HG03196 (cell line): ENCODE results near the gene DEFB123.
"Not testable (repeated sequence)": the region's sequence is repeated elsewhere in the genome, so short reads cannot be mapped to it uniquely, and the experiment has no call there.

Experiments used
- ATAC-seq: cut with Tn5 transposase; IDR thresholded peaks from one replicate; pipeline ENCODE4 v1.9.1; 2021; ENCODE audit not compliant: unreplicated experiment

DEFB123 gene, protein sequence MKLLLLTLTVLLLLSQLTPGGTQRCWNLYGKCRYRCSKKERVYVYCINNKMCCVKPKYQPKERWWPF

DNA sequence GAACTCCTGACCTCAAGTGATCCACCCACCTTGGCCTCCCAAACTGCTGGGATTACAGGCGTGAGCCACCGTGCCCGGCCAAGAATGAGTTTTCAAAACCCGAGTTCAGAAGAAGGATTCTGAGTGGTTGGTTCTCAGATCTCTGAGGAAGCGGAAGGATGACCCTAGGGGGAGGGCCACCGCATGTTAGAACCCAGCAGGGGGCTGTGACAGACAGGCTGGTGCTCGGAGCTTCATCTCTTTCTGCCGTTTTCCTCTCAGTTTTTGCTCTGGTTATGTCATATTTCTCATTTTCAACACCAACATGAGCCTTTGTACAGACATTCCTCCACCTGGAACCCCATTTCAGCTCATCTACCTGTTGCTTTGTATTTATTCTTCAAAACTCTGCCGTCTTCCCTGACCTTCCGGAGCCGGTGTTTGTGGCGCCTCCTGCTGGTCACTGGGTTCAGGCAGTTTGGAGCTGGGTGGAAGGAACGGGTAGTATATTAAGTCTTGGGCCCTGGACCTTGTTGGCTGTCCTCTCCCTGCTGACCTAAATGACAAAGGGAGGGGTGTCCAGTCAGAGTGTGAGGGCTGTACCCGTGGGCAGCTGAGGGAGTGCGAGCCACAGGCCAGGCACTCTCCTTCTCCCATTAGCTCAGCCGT, at the start of gene DEFB123:
TSS of gene DEFB123 (plus strand) at position 621 of the 648 bp plus-strand sequence. CDS start 67 bp downstream, outside the sequence.
- no peak for ATAC-seq

DNA sequence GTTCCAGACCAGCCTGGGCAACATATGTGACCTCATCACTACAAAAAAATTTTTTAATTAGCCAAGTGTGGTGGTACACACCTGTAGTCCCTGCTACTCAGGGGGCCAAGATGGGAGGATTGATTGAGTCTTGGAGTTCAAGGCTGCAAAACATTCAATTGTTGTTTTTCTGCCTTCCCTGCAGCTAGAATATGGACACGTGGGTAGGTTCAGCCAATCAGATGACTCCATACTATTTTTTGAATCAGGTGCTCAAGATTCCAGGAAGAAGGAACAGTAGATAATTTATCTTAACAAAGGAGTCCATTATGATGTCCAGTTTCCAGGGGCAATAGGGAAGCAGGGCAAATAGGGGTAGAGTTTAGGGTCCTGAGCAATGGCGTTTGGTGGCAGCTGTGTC, 47.6 kb upstream of the DEFB123 start:
- ATAC-seq: no peak

DNA sequence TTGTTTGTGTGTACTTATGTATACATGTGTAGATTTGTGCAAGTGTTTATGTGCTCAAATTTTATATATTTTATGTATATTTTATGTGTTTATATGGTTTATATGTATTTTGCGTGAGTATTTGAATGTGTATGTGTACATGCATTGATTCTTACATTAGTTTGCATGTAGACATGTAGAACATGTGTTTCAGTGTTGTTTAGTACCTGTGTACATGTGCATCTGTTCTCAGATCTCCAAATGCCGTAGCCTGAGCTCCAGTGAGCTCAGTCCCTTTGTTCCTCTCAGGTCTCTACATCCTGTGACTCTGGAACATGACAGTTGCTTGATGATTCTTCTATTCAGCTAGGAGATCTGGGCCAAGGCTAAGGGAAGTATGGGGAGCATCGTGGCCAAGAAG, 45.5 kb upstream of the DEFB123 start:
- ATAC-seq: no peak

DNA sequence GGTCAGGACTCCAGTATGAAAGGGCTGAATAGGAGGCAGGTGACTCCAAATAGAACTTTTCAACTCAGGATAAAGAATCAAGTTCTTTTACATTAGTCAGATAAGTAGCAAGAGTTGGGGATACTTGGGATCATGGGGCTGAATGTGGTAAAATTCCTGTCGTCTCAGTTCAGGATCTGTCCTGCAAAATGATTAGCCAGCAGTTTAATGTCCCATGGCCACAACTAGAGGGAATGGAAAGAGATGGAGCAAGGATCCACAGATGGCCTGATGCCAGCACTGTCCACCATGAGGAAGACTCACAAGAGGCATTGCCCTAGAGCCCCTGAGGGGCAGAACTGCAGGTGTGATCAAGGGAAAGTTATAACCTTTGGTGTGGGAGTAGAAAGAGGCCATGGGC, 36.5 kb upstream of the DEFB123 start:
- ATAC-seq: no peak

DNA sequence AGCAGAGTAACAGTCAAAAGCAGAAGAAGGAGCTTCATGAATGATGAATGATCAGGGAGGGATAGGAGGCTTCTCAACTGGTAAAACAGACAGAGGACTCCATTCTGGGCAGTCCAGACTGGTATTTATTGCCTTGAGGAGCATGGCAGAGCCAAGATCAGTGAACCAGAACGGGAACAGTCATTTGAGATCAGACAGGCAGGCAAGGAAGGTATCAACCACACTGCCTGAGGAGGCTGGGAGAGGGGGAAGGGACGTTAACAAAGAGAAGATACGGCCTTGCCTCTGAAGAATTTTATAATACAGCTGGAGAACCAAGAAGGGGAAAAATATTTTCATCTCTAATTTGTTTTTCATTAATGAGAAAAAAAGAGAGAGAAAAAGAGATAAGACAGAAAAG, 34.3 kb upstream of the DEFB123 start, which contains the start of gene DEFB121:
TSS of gene DEFB121 (minus strand) at position 101 of the 400 bp plus-strand sequence. CDS start at position 38, 63 bp downstream.
- no peak for ATAC-seq

DNA sequence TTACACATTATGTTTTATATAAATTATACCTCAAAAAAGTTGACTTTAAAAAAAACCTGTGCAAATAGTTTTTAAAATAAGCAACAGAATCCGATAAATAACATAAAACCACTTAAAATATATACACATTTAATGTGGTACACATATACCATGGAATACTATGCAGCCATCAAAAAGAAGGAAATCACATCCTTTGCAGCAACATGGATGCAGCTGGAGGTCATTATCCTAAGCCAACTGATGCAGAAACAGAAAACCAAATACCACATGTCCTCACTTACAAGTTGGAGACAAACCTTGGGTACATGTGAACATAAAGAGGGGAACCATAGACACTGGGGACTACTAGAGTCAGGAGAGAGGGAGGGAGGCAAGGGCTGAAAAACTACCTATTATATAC, 30.4 kb upstream of the DEFB123 start:
- no peak for ATAC-seq

DNA sequence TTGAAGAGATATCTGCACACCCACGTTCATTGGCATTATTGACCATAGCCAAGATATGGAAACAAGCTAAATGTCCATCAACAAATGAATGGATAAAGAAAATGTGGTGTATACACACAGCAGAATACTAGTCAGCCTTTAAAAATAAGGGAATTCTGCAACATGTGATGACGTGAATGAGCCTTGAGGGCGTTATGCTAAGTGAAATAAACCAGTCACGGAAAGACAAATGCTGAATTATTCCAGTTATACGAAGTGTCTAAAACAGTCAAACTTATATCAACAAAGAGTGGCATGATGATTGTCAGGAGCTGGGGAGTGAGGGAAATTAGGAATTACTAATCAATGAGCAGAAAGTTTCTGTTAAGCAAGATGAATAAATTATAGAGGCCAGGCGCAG, 26.1 kb upstream of the DEFB123 start:
- no peak for ATAC-seq

DNA sequence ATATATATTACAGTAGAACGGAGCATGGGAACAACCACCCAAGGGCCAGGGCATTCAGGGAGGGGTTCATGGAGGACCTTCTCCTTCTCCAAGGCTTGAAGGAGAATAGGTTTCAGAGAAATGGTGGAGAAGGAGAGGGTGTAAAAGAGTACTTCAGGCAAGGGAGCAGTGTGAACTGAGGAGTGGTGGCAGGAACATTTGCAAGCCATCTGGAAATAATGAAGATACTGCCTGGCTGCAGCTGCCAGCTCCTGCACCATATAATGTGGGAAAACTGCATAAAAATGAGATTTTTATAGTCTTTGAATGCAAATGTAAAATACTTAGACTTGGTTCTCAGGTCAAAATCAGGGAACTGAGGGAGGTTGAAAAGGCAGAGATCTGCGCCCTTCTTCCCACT, 24.8 kb upstream of the DEFB123 start:
- no peak for ATAC-seq

DNA sequence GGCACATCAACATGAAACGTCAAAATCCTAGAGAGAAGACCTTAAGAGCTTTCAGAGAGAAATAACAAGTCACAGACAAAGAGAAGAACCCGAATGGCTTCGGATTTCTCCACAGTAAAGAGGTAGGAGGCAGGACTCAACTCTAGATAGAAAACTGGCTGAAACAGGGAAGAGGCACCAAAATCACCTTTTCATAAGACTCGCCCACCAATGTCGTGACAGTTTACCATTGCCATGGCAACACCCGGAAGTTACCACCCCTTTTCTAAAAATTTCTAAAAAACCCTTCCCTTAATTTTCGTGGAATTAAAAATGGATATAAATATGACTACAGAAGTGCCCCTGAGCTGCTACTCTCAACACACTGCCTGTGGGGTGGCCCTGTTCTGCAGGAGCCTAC, 22.1 kb upstream of the DEFB123 start:
- ATAC-seq: no peak

DNA sequence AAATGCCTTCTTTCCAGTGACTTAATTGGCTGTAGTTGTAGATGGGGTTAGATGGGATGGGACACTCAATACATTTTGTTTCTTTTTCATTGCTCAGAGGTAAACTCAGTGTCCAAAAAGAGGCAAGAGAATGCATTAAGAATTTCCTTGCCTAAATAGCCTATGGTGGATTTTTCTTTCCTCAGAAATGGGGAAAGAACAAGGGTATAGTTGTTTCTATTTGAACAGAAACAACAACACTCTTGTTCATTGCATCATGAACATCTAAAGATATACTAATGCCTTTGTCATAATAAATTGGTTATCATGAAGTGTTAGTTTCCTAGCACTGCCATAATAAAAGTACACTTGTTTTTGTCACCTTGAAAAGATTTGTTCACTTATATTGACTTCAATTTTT, 14.6 kb upstream of the DEFB123 start:
- ATAC-seq: no peak

DNA sequence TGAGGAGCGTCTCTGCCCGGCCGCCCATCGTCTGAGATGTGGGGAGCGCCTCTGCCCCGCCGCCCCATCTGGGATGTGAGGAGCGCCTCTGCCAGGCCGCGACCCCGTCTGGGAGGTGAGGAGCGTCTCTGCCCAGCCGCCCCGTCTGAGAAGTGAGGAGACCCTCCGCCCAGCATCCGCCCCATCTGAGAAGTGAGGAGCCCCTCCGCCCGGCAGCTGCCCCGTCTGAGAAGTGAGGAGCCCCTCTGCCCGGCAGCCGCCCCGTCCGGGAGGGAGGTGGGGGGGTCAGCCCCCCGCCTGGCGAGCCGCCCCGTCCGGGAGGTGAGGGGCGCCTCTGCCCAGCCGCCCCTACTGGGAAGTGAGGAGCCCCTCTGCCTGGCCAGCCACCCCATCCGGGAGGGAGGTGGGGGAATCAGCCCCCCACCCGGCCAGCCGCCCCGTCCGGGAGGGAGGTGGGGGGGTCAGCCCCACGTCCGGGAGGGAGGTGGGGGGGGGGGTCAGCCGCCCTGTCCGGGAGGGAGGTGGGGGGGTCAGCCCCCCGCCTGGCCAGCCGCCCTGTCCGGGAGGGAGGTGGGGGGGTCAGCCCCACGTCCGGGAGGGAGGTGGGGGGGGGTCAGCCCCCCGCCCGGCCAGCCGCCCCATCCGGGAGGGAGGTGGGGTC, 13.4 kb upstream of the DEFB123 start:
- ATAC-seq: not testable (repeated sequence)

DNA sequence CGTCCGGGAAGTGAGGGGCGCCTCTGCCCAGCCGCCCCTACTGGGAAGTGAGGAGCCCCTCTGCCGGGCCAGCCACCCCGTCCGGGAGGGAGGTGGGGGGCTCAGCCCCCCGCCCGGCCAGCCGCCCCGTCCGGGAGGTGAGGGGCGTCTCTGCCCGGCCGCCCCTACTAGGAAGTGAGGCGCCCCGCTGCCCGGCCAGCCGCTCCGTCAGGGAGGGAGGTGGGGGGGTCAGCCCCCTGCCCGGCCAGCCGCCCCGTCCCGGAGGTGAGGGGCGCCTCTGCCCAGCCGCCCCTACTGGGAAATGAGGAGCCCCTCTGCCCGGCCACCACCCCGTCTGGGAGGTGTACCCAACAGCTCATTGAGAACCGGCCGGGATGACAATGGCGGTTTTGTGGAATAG, 12.9 kb upstream of the DEFB123 start:
- not testable (repeated sequence) for ATAC-seq

DNA sequence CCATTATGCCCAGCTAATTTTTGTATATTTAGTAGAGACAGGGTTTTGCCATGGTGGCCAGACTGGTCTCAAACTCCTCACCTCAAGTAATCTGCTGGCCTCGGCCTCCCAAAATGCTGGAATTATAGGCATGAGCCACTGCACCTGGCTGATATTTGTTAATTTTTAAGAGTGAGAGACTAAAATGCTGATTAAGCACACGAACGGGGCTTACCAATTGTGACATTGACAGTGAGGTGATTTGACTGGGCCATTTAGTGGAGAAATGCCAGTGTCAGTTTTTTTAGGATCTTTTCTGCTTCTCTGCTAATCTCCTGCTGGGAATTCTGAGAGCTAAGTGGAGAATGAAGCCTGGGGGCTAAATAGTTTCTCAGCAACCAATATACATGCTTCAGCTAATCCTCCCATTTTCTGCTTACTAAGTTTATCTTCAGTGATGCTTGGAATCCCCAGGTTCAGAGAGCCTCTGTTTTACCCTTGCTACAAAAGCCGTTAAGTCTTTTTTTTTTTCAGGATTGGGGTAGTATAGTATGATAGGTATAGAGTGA, 9.8 kb upstream of the DEFB123 start:
- no peak for ATAC-seq

DNA sequence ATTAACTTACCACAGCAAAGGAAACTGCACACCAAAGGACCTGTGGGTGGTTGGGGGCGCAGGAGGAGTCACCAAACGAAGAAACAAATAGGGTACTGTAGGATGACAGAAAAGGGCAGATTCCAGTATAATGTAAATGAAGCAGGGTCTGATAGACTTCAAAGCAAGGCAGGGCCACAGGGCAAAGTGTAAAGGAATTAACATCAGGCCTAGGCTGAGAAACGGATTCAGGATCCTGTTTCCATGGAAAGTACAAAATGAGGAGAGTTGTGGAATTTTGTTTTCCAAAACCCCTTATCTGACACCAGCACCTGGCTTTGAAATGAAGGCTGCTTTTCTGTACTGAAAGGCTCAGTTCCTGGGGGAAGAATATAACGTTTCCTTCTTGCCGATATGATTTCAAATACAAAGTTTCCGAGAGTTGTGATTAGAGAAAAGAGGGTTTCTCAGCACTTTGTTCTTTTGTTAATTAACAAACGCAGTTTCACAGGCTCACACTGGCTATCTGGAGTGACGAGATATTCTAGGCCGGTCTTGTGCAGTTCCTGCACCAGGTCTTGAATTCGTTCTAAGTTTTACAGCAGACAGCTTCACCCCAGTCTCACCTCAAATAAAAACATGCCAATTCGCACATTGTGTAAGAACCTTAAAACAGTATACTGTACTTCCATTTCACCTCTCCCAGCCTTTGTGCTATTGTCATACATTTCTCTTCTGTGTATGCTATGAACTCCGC, 5.8 kb downstream of the DEFB123 start:
- ATAC-seq: no peak

DNA sequence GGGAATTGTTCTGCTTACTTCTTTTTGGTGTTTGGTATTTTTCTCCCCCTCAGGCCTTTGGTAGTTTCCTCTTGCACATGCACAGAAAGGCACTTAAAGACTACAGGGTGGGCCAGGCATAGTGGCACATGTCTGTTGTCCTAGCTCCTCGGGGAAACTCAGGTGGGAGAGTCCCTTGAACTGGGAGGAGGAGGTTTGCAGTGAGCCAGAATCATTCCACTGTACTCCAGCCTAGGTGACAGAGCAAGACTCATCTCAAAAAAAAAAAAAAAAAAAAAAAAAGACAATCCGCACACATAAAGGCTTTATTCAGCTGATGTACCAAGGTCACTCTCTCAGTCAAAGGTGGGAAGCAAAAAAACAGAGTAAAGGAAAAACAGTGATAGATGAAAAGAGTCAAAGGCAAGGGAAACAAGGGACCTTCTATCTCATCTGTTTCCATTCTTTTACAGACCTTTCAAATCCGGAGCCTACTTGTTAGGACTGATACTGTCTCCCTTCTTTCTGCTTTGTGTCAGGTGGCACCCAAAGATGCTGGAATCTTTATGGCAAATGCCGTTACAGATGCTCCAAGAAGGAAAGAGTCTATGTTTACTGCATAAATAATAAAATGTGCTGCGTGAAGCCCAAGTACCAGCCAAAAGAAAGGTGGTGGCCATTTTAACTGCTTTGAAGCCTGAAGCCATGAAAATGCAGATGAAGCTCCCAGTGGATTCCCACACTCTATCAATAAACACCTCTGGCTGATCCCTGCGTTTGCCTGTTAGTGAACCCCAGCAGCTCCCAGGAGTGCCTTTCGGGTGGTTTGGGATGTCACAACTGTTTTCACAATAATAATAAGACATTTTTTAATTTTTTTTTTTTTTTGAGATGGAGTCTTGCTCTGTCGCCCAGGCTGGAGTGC, 9.3 kb downstream of the DEFB123 start:
- ATAC-seq: no peak

DNA sequence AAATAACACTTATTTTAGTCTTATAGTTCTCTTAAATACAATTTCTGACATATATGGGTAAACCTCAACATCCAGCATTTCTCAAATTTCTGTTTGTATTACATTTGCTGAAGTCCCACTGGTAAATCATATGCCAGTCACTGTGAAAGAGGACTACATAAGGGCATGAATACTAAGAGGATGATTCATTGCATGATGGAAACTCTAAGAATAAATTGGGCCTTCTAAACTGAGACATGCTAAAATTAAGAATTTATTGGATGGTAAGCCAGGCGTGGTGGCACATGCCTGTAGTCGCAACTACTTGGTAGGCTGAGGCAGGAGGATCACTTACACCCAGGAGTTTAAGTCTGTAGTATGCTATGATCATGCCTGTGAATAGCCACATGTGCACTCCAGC, 12.1 kb downstream of the DEFB123 start:
- ATAC-seq: no peak

DNA sequence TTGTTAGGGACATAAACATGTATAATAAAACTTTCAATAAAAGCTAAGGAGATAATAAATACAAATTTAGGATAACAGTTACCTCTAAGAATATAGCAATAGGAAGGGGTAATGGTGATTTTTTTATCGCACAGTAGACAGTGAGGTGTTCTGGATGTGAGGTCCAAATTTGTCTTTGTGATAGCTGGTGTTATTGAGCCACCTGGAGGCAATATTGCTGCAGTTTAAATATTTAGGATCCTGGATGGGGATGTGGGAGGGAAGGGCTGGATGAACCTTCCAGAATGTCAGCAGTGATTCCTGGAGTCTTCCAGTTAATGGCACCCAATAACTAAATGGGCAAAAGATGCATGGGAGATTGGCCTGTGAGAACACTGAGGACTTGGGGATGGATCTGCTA, 13.9 kb downstream of the DEFB123 start:
- no peak for ATAC-seq

DNA sequence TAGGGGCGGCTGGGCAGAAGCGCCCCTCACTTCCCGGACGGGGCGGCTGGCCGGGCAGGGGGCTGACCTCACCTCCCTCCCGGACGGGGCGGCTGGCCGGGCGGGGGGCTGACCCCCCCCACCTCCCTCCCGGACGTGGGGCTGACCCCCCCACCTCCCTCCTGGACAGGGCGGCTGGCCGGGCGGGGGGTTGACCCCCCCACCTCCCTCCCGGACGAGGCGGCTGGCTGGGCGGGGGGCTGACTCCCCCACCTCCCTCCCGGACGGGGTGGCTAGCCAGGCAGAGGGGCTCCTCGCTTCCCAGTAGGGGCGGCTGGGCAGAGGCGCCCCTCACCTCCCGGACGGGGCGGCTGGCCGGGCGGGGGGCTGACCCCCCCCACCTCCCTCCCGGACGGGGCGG, 30.5 kb downstream of the DEFB123 start:
- ATAC-seq: not testable (repeated sequence)

DNA sequence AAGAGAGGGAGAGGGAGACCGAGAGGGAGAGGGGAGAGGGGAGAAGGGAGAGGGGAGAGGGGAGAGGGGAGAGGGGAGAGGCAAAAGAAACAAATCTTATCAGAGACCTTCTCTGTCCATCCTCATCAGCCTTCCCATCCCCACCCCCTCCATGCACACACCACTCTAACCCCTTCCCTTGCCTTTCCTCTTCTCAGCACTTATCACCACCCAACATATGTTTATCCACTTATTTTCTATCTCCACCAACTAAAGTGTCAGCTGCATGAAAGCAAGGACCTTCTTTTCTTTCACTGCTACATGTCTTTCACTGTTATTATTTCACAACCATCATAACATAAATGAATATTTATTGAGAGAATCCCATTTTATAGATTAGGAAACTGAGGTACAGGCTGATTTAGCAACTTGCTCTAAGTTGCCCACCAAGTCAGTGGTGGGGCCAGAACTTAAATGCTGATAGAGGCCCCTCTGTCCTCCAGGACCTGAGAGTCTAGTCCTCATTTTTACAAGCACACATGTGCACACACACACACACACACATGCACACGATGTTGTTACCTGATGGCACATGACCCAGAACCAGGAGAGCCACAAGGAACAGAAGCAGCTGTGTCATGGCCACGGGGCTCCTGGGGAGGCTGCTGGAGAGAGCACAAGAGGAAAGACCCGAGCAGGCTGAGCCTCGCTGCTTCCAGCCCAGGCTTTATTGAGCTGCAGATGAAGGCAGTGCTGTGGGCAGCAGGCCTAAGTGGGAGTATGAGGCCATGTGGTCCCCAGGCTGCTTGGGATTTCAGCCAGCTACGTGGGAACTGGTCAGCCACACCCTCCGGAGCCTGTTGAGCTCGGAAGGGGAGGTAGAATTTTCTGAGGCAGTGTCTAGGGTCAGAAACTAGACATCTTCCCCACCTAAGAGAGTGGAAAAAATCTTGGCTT, 32.2 kb downstream of the DEFB123 start:
- ATAC-seq: no peak
